WI38 (cell line): ENCODE measurements around the gene PARD3.

Source experiments
- H3K4me3 ChIP-seq: 2 replicates; pipeline ENCODE4 v1.5.1; 2011; ENCODE audit warnings: low read depth, mild to moderate bottlenecking, control low read depth, low read length
- CTCF ChIP-seq: IDR thresholded peaks from 2 replicates; pipeline ENCODE4 v1.5.1; 2012; ENCODE audit warnings: low read depth, mild to moderate bottlenecking, control low read depth, low read length

The PARD3 gene

DNA sequence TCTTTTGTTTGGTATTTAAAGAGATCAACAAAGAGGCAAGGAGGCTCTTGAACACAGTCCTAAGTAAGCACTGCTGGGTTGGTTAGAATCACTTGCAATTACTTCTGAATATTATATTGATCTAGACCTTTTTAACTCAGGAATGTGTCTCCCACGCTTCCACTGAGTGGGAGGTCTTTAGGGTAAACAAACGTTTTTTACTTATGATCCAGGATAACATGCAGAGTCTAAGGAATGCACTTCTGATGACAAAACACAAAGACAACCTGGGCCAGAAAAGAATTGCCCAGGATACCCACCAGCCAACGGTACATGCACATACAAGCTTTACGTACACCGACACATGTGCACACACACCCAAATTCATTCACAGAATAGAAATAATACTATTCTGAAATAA lies 626.9 kb downstream of the PARD3 start:
- TF ChIP-seq CTCF = no peak
- no peak overlapping the region for H3K4me3 ChIP-seq

DNA sequence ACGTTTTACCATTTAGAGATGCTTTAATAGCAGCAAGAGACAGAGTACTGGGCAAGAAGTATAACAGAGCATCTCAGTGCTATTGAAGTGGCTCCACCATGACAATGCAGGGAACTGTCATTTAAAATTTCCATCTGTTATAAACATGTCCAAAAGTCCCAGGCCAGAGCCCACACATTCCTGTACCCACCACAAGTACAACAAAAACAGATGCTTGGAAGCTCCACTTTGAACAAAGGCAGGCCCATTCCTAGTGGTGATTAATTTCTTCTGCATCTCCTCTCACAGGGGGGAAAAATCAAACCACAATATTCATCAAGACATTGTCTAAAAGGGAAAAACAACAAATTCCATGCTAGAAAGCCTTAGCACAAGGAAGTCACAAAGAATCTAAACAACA lies 627.9 kb downstream of the PARD3 start:
- H3K4me3 ChIP-seq = no peak overlapping the region
- no peak for TF ChIP-seq CTCF

GRCh38 chr10:34186745-34187144 lies 628.4 kb downstream of the PARD3 start:
- no peak for TF ChIP-seq CTCF
- no peak overlapping the region for H3K4me3 ChIP-seq

- no peak for TF ChIP-seq CTCF
- H3K4me3 ChIP-seq = no peak overlapping the region
These were observed 629.1 kb downstream of the PARD3 start for GRCh38 chr10:34185998-34186397.

DNA sequence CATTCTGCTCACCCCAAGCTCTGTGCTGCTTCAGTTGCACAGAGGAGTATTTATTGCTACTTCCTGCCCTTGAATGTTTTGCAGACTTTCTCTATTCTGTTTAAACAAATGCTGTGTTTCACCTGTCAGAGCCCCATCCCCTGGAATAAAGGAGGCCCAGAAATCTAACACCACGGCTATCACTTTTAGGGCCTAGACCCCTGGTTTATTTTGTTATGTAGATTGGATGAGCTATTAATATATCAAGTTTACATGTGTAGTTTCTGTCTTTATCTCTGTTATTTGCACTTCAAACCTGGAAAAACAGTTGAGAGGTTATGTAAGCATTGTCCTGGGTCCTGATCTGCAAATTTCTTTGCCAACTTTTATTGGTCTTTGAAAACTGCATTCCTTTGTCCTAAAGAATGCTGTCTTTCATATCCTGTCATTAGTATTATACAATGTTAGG lies 630.1 kb downstream of the PARD3 start:
- no peak for TF ChIP-seq CTCF
- no peak overlapping the region for H3K4me3 ChIP-seq

GRCh38 chr10:34184397-34184796 lies 630.7 kb downstream of the PARD3 start:
- H3K4me3 ChIP-seq = no peak overlapping the region
- no peak for TF ChIP-seq CTCF

DNA sequence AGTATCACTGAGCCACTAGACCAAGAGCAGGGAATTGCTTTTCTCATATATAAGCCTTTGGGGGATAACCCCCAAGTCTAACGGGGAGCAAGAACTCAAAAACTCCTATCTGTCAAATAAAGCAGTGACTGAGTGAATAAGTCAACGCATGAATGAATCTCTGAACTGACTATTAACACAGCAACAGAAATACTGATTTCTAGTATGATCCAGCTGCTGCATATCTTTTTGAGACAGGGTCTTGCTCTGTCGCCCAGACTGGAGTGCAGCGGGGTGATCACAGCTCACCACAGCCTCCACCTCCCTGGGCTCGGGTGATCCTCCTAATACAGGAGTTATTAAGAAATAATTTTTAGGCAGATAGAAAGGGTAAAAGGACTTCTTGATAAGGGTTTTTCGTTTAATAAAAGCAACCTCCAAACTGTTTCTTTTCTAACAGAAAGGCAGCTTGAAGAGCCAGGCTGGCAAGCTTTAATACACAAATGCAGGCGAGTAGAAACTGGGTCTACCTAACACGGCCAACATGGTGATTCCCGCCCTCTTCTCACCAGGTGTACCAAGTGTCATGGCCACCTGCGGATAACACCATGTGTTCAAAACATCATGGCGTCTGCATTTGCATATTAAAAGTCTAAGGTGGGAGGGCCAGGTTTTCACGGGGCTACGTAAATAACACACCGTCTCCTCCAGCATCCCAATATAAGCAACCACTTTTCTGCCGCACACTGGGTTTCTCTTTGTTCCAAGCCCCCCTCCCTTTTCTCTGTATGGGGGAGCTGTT lies 631.9 kb downstream of the PARD3 start:
- no peak for TF ChIP-seq CTCF
- no peak overlapping the region for H3K4me3 ChIP-seq
